HepG2 (cell line): Measurements from ENCODE around the gene B3GNT9. TPM values are rescaled to one million over a fixed set of nuclear protein-coding genes. Genes with fewer than 3 reads are reported as not detected.

ENCODE experiments used
- BCL6 ChIP-seq: IDR thresholded peaks from 2 replicates; pipeline ENCODE4 v1.6.1; 2016; ENCODE audit warnings: missing genetic modification reagents, missing compliant biosample characterization
- CCDC6 ChIP-seq: sonication (generic); formaldehyde crosslinking; IDR thresholded peaks from 2 replicates; pipeline ENCODE4 v1.8.1; 2022; ENCODE audit warnings: mild to moderate bottlenecking, missing genetic modification reagents, moderate library complexity
- CREM ChIP-seq, 2 experiments: sonication (generic) in 1 of 2; formaldehyde crosslinking in 1 of 2; IDR thresholded peaks; 2 replicates each; pipeline versions ENCODE4 v1.4.0 to v1.6.1; 2016 to 2020; ENCODE audit warnings: antibody characterized with exemption in 1 of 2, mild to moderate bottlenecking in 1 of 2, missing genetic modification reagents in 1 of 2
- GATAD1 ChIP-seq: IDR thresholded peaks from 2 replicates; pipeline ENCODE4 v1.6.1; 2016; ENCODE audit warnings: missing genetic modification reagents, missing compliant biosample characterization
- MLXIP ChIP-seq: sonication (generic); formaldehyde crosslinking; IDR thresholded peaks from 2 replicates; pipeline ENCODE4 v1.9.0; 2021; ENCODE audit warnings: missing genetic modification reagents, borderline replicate concordance
- NFYB ChIP-seq: sonication (generic); formaldehyde crosslinking; IDR thresholded peaks from 2 replicates; pipeline ENCODE4 v1.4.0; 2020; ENCODE audit warnings: missing genetic modification reagents
- RCOR2 ChIP-seq: IDR thresholded peaks from 2 replicates; pipeline ENCODE4 v1.6.1; 2016; ENCODE audit warnings: missing biosample characterization, missing genetic modification reagents
- SOX6 ChIP-seq, 2 experiments: fragments of 450-650 bp in 1 of 2; sonication (generic) in 1 of 2; formaldehyde crosslinking in 1 of 2; IDR thresholded peaks; 2 replicates each; pipeline versions ENCODE4 v1.4.0 to v1.6.1; 2017 to 2020; ENCODE audit warnings: antibody characterized with exemption in 1 of 2, mild to moderate bottlenecking in 1 of 2, missing genetic modification reagents in 1 of 2
- SP1 ChIP-seq, 2 experiments: fragments of 450-650 bp in 1 of 2; sonication (generic) in 1 of 2; formaldehyde crosslinking in 1 of 2; IDR thresholded peaks; 2 replicates each; pipeline versions ENCODE4 v1.4.0 to v1.6.1; 2016 to 2020; ENCODE audit warnings: missing genetic modification reagents in 1 of 2
- SRSF9 ChIP-seq: fragments of 200-400 bp; formaldehyde crosslinking; IDR thresholded peaks from 2 replicates; pipeline ENCODE4 v1.6.1; 2018; ENCODE audit warnings: borderline replicate concordance, mild to moderate bottlenecking, low read depth, low read length; ENCODE audit not compliant: insufficient read depth, poor library complexity, severe bottlenecking
- TRIM22 ChIP-seq: fragments of 450-650 bp; IDR thresholded peaks from 2 replicates; pipeline ENCODE4 v1.6.1; 2017
- ZNF337 ChIP-seq: sonication (generic); formaldehyde crosslinking; IDR thresholded peaks from 2 replicates; pipeline ENCODE4 v1.5.1; 2020; ENCODE audit warnings: missing genetic modification reagents, low read depth, mild to moderate bottlenecking, borderline replicate concordance
- ZNF44 ChIP-seq: sonication (generic); formaldehyde crosslinking; IDR thresholded peaks from 2 replicates; pipeline ENCODE4 v1.5.1; 2020; ENCODE audit warnings: mild to moderate bottlenecking, missing genetic modification reagents
- ZNF460 ChIP-seq: sonication (generic); formaldehyde crosslinking; IDR thresholded peaks from 2 replicates; pipeline ENCODE4 v1.5.1; 2020; ENCODE audit warnings: missing genetic modification reagents, mild to moderate bottlenecking, borderline replicate concordance
- ZNF570 ChIP-seq: sonication (generic); formaldehyde crosslinking; IDR thresholded peaks from 2 replicates; pipeline ENCODE4 v1.4.0; 2020; ENCODE audit warnings: mild to moderate bottlenecking, missing genetic modification reagents, borderline replicate concordance
- ZSCAN25 ChIP-seq: sonication (generic); formaldehyde crosslinking; IDR thresholded peaks from 2 replicates; pipeline ENCODE4 v1.8.0; 2022; ENCODE audit warnings: mild to moderate bottlenecking, missing genetic modification reagents
- polyA plus RNA-seq, 8 experiments: library from polyadenylated mRNA; depleted of rRNA in 3 of 8; stranded (reverse) in 7 of 8; unstranded in 1 of 8; fragments of >200 nt; fragmentation: Illumina TruSeq in 4 of 8; extraction: Trizol in 4 of 8; gene quantifications; 2 replicates each; pipeline versions ENCODE4 v1.2.1 to v1.2.3, GENCODE V29; 2011 to 2016; ENCODE audit warnings: low read depth in 4 of 8, missing spikeins in 1 of 8, mixed read lengths in 1 of 8; ENCODE audit not compliant: insufficient read depth in 1 of 8
- total RNA-seq, 5 experiments: library from RNA; depleted of rRNA; stranded (reverse); fragments of >200 nt; fragmentation: Illumina TruSeq; extraction: Trizol; gene quantifications; 2 replicates each; pipeline ENCODE4 v1.2.3, GENCODE V29; 2016; ENCODE audit warnings: low read depth in 1 of 5
- TF ChIP-seq, protein P1 (sequence below): sonication (generic); formaldehyde crosslinking; IDR thresholded peaks from 2 replicates; pipeline ENCODE4 v1.4.0; 2020; ENCODE audit warnings: missing genetic modification reagents, borderline replicate concordance
- TF ChIP-seq, protein P2 (sequence below): sonication (generic); formaldehyde crosslinking; IDR thresholded peaks from 2 replicates; pipeline ENCODE4 v1.4.0; 2020; ENCODE audit warnings: low read depth, mild to moderate bottlenecking, missing genetic modification reagents
- TF ChIP-seq, protein P3 (sequence below): IDR thresholded peaks from 2 replicates; pipeline ENCODE4 v1.6.1; 2016; ENCODE audit warnings: mild to moderate bottlenecking

The B3GNT9 gene
- total and polyA plus RNA-seq, 2 of the 13 experiments (the other 11 are each of a cell fraction or from before 2014, with no cell fraction given), result 1.5 to 3.1 TPM

GRCh38 chr16:67104061-67104460 lies 46.7 kb downstream of the B3GNT9 start (continued):
- TF ChIP-seq GATAD1 (CRISPR knock-in tag), result no peak
- no peak for TF ChIP-seq SOX6 (IDR thresholded peaks at IDR 0.05)
- peak; percentile 43; the same call in 1 of the 2 replicates for TF ChIP-seq SOX6 (CRISPR knock-in tag; IDR thresholded peaks at IDR 0.05)
- no peak for TF ChIP-seq ZSCAN25 (CRISPR knock-in tag)
- TF ChIP-seq NFYB (CRISPR knock-in tag), result no peak
- no peak for TF ChIP-seq ZNF570 (CRISPR knock-in tag)
- TF ChIP-seq TRIM22, result no peak
- TF ChIP-seq SP1 (IDR thresholded peaks at IDR 0.05), result no peak
- TF ChIP-seq SP1 (CRISPR knock-in tag; IDR thresholded peaks at IDR 0.05), result no peak
- TF ChIP-seq SRSF9, result no peak
- TF ChIP-seq BCL6 (CRISPR knock-in tag), result no peak
- no peak for TF ChIP-seq CREM (IDR thresholded peaks at IDR 0.05)
- TF ChIP-seq CREM (CRISPR knock-in tag; IDR thresholded peaks at IDR 0.05), result no peak
- TF ChIP-seq, protein P1, sequence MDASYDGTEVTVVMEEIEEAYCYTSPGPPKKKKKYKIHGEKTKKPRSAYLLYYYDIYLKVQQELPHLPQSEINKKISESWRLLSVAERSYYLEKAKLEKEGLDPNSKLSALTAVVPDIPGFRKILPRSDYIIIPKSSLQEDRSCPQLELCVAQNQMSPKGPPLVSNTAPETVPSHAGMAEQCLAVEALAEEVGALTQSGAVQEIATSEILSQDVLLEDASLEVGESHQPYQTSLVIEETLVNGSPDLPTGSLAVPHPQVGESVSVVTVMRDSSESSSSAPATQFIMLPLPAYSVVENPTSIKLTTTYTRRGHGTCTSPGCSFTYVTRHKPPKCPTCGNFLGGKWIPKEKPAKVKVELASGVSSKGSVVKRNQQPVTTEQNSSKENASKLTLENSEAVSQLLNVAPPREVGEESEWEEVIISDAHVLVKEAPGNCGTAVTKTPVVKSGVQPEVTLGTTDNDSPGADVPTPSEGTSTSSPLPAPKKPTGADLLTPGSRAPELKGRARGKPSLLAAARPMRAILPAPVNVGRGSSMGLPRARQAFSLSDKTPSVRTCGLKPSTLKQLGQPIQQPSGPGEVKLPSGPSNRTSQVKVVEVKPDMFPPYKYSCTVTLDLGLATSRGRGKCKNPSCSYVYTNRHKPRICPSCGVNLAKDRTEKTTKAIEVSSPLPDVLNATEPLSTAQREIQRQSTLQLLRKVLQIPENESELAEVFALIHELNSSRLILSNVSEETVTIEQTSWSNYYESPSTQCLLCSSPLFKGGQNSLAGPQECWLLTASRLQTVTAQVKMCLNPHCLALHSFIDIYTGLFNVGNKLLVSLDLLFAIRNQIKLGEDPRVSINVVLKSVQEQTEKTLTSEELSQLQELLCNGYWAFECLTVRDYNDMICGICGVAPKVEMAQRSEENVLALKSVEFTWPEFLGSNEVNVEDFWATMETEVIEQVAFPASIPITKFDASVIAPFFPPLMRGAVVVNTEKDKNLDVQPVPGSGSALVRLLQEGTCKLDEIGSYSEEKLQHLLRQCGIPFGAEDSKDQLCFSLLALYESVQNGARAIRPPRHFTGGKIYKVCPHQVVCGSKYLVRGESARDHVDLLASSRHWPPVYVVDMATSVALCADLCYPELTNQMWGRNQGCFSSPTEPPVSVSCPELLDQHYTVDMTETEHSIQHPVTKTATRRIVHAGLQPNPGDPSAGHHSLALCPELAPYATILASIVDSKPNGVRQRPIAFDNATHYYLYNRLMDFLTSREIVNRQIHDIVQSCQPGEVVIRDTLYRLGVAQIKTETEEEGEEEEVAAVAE (CRISPR knock-in tag), result no peak
- TF ChIP-seq ZNF460 (CRISPR knock-in tag), result no peak
- TF ChIP-seq MLXIP, result no peak
- TF ChIP-seq ZNF44 (CRISPR knock-in tag), result no peak
- no peak for TF ChIP-seq CCDC6 (CRISPR knock-in tag)
- TF ChIP-seq ZNF337 (CRISPR knock-in tag), result no peak
- TF ChIP-seq, protein P2, sequence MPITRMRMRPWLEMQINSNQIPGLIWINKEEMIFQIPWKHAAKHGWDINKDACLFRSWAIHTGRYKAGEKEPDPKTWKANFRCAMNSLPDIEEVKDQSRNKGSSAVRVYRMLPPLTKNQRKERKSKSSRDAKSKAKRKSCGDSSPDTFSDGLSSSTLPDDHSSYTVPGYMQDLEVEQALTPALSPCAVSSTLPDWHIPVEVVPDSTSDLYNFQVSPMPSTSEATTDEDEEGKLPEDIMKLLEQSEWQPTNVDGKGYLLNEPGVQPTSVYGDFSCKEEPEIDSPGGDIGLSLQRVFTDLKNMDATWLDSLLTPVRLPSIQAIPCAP (CRISPR knock-in tag), result no peak
- TF ChIP-seq, protein P3, sequence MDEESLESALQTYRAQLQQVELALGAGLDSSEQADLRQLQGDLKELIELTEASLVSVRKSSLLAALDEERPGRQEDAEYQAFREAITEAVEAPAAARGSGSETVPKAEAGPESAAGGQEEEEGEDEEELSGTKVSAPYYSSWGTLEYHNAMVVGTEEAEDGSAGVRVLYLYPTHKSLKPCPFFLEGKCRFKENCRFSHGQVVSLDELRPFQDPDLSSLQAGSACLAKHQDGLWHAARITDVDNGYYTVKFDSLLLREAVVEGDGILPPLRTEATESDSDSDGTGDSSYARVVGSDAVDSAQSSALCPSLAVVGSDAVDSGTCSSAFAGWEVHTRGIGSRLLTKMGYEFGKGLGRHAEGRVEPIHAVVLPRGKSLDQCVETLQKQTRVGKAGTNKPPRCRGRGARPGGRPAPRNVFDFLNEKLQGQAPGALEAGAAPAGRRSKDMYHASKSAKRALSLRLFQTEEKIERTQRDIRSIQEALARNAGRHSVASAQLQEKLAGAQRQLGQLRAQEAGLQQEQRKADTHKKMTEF (CRISPR knock-in tag), result no peak
- TF ChIP-seq RCOR2 (CRISPR knock-in tag), result no peak
